ENCODE data around the gene RPS2. TPM values are rescaled to one million over a fixed set of nuclear protein-coding genes. Genes with fewer than 3 reads are reported as not detected.

Gene RPS2
- total RNA-seq, 1 experiment from 2014 or later: 4,836 TPM

- Mint-ChIP-seq H3K36me3 (ENCODE audit: insufficient read depth, unreplicated experiment) (peaks cover 54% of the 10 kb centered on the region), H3K27ac (ENCODE audit: low read depth, unreplicated experiment) (peak overlapping the region; percentile 59), H3K4me1 (ENCODE audit: insufficient read depth, unreplicated experiment) (peaks cover 17% of the 10 kb centered on the region), H3K9me3 (ENCODE audit: unreplicated experiment) (no peaks in the 10 kb centered on the region), H3K27me3 (ENCODE audit: insufficient read depth, unreplicated experiment) (no peaks in the 10 kb centered on the region), H3K4me3 (ENCODE audit: unreplicated experiment) (no peak overlapping the region)
- BruUV-seq (replicated peaks): no TSS peak
- CTCF ChIA-PET: interaction anchor here (0.6 to 2.8 kb wide), 22 partner anchors 9 to 259 kb away, joined by 3 to 13 read pairs (median 4); partner anchors contain the start of genes RAB26 and RPS2
- intact Hi-C loops (cut with micrococcal nuclease): no loop called here
- POLR2A ChIA-PET: interaction anchor here (0.6 to 2.5 kb wide), 8 partner anchors 9 to 1447 kb away, joined by 3 to 18 read pairs (median 4); partner anchors contain the start of gene RPS2
- TF ChIP-seq CTCF (IDR thresholded peaks at IDR 0.05; ENCODE audit: unreplicated experiment): peak; percentile 92
- DNase-seq (ENCODE audit: unreplicated experiment): peak; percentile 85
Measured at GRCh38 chr16:2003827-2004641, 39.4 kb upstream of the RPS2 start.

- no peak for TF ChIP-seq CTCF (IDR thresholded peaks at IDR 0.05; ENCODE audit: unreplicated experiment)
- no TSS peak for BruUV-seq (replicated peaks)
- peaks cover 17% of the 10 kb centered on the region for H3K4me1 Mint-ChIP-seq (ENCODE audit: insufficient read depth, unreplicated experiment)
- intact Hi-C loops (cut with micrococcal nuclease): no loop called here
- H3K27ac Mint-ChIP-seq (ENCODE audit: low read depth, unreplicated experiment): no peak overlapping the region
- H3K9me3 Mint-ChIP-seq (ENCODE audit: unreplicated experiment): no peaks in the 10 kb centered on the region
- no peaks in the 10 kb centered on the region for H3K27me3 Mint-ChIP-seq (ENCODE audit: insufficient read depth, unreplicated experiment)
- no peak for DNase-seq (ENCODE audit: unreplicated experiment)
- ChIA-PET POLR2A (interaction anchor here (0.6 to 2.5 kb wide), 8 partner anchors 9 to 1448 kb away, joined by 3 to 18 read pairs (median 4); partner anchors contain the start of gene RPS2), CTCF (interaction anchor here (0.6 to 2.8 kb wide), 12 partner anchors 8 to 260 kb away, joined by 3 to 13 read pairs (median 4); partner anchors contain the start of gene NDUFB10)
- H3K4me3 Mint-ChIP-seq (ENCODE audit: unreplicated experiment): no peak overlapping the region
- H3K36me3 Mint-ChIP-seq (ENCODE audit: insufficient read depth, unreplicated experiment): peaks cover 60% of the 10 kb centered on the region
Measured at GRCh38 chr16:2003231-2003826, 38.7 kb upstream of the RPS2 start.

- no peak overlapping the region for H3K27ac Mint-ChIP-seq (ENCODE audit: low read depth, unreplicated experiment)
- ChIA-PET POLR2A (interaction anchor here (0.6 to 2.5 kb wide), 5 partner anchors 9 to 832 kb away, joined by 3 to 18 read pairs (median 4); partner anchors contain the start of gene RPS2), CTCF (interaction anchor here (0.6 to 2.8 kb wide), 8 partner anchors 12 to 396 kb away, joined by 3 to 13 read pairs (median 4); partner anchors contain the start of gene NDUFB10)
- peaks cover 62% of the 10 kb centered on the region for H3K36me3 Mint-ChIP-seq (ENCODE audit: insufficient read depth, unreplicated experiment)
- no TSS peak for BruUV-seq (replicated peaks)
- H3K4me1 Mint-ChIP-seq (ENCODE audit: insufficient read depth, unreplicated experiment): peaks cover 14% of the 10 kb centered on the region
- intact Hi-C loops (cut with micrococcal nuclease): no loop called here
- no peaks in the 10 kb centered on the region for H3K27me3 Mint-ChIP-seq (ENCODE audit: insufficient read depth, unreplicated experiment)
- no peak for TF ChIP-seq CTCF (IDR thresholded peaks at IDR 0.05; ENCODE audit: unreplicated experiment)
- DNase-seq (ENCODE audit: unreplicated experiment): no peak
- H3K4me3 Mint-ChIP-seq (ENCODE audit: unreplicated experiment): no peak overlapping the region
- no peaks in the 10 kb centered on the region for H3K9me3 Mint-ChIP-seq (ENCODE audit: unreplicated experiment)
Measured at GRCh38 chr16:2002406-2003230, 38.0 kb upstream of the RPS2 start.

All from MCF 10A (cell line).